Activated CD8-positive, alpha-beta memory T cell treated with anti-CD3 and anti-CD28 coated beads, Interleukin-2, amount 10 ng/mL, durations not matched to agents 7 days and 5 days (primary cell): ENCODE measurements around the gene UBE2L5. TPM values are rescaled to one million over a fixed set of nuclear protein-coding genes. Genes with fewer than 3 reads are reported as not detected.

Experiments
- ATAC-seq: fragments of 150-1000 bp; cut with Tn5 transposase; one replicate; pipeline ENCODE4 v1.10.0; 2021; ENCODE audit warnings: moderate library complexity
- CTCF ChIA-PET: fragments of 350-600 bp; sonication (Branson Sonifier 250); formaldehyde crosslinking; loops from one replicate; lab custom pipeline; 2021; ENCODE audit warnings: antibody characterized with exemption; lab: Charles Lee
- DNase-seq: peaks from one replicate; pipeline ENCODE4 v3.0.0-alpha.2; 2020
- H3K27ac Mint-ChIP-seq: one replicate; pipeline ENCODE4 v1.8.0; 2021; ENCODE audit warnings: mild to moderate bottlenecking, mixed read lengths
- H3K27me3 Mint-ChIP-seq: one replicate; pipeline ENCODE4 v1.8.0; 2021; ENCODE audit warnings: mixed read lengths
- H3K36me3 Mint-ChIP-seq: one replicate; pipeline ENCODE4 v1.8.0; 2021; ENCODE audit warnings: mild to moderate bottlenecking, mixed read lengths
- H3K4me1 Mint-ChIP-seq: one replicate; pipeline ENCODE4 v1.8.0; 2021; ENCODE audit warnings: mixed read lengths
- H3K4me3 Mint-ChIP-seq: one replicate; pipeline ENCODE4 v1.8.0; 2021; ENCODE audit warnings: mild to moderate bottlenecking, moderate library complexity, mixed read lengths
- H3K9me3 Mint-ChIP-seq: one replicate; pipeline ENCODE4 v1.8.0; 2022; ENCODE audit warnings: low read depth, mixed read lengths
- total RNA-seq, 2 experiments: library from RNA; stranded (reverse); gene quantifications; one replicate each; pipeline ENCODE4 v1.2.3, GENCODE V29; 2021

Gene UBE2L5
- total RNA-seq: not detected

- Mint-ChIP-seq H3K4me1 (peaks cover 14% of the 10 kb centered on the region), H3K9me3 (no peaks in the 10 kb centered on the region), H3K27ac (peak within 1 kb of the TSS; percentile 80), H3K36me3 (no peaks in the 10 kb centered on the region), H3K4me3 (peak within 1 kb of the TSS; percentile 73), H3K27me3 (peaks cover 6% of the 10 kb centered on the region)
- CTCF ChIA-PET: interaction anchor here (0.7 to 1.7 kb wide), 5 partner anchors 9 to 40 kb away, joined by 3 to 4 read pairs (median 4); no protein-coding TSS in a partner anchor
- ATAC-seq (peak; percentile 94), DNase-seq (peak; percentile 78)
Observed at GRCh38 chr13:30422054-30422839, at the start of gene UBE2L5. Gene UBE2L5, plus strand, starts transcription at chr13:30422493. Its CDS starts 5,498 bp downstream, at chr13:30427991.

DNA sequence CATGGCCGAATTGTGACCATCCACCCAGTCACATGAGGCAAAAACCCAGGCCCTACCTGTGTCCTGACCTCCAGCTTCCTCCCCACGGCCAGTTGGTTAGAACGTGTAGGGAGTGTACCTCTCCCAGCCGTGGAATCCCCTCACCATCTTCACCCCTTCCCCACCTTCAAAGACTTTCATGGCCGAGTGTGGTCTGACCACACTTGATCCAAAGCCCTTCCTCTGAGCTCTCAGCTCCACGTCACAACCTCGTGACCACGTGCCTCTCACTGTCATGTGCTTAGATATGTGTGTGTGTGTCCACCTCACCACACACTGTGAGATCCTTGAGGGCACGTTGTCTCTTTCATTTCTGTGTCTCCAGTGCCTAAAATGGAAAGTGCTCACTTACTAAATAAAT lies 48.6 kb upstream of the UBE2L5 start:
- H3K4me3 Mint-ChIP-seq: peak overlapping the region; percentile 76
- ATAC-seq (no peak), DNase-seq (peak; percentile 87)
- H3K27me3 Mint-ChIP-seq: no peaks in the 10 kb centered on the region
- peaks cover 27% of the 10 kb centered on the region for H3K36me3 Mint-ChIP-seq
- H3K27ac Mint-ChIP-seq: peak overlapping the region; percentile 91
- CTCF ChIA-PET: interaction anchor here (0.7 to 6.6 kb wide), 10 partner anchors 11 to 527 kb away, joined by 3 to 83 read pairs (median 5); partner anchors contain the start of gene USPL1
- H3K4me1 Mint-ChIP-seq: peaks cover 93% of the 10 kb centered on the region
- no peaks in the 10 kb centered on the region for H3K9me3 Mint-ChIP-seq

DNA sequence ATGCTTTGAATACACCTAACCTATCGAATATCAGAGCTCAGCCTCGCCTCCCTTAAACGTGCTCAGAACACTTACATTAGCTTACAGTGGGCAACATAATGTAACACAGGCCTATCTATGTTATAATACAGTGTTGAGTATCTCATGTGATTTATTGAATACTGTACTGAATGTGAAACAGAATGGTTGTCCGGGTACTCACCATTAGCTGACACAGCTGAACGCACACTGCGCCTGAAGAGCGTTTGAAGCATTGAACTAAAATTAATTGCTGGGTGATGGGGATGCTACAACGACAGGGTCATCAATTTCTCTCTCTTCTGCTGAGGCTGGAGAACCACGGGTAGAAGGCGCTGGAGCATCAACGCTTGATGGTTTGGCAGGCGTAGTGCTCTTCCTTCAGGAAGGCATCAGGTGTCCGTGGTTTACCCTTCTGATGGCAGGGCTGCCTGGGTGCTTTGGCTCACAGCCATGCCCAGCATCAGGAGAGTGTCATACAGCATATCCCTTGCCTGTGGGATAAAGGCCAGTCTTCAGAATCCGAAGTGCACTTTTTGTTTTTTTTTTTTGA lies 46.9 kb upstream of the UBE2L5 start:
- CTCF ChIA-PET: interaction anchor here (0.6 to 6.6 kb wide), 12 partner anchors 10 to 528 kb away, joined by 3 to 83 read pairs (median 4); no protein-coding TSS in a partner anchor
- Mint-ChIP-seq H3K36me3 (peaks cover 17% of the 10 kb centered on the region), H3K27me3 (no peaks in the 10 kb centered on the region), H3K27ac (peak overlapping the region; percentile 91), H3K9me3 (peaks cover 1% of the 10 kb centered on the region), H3K4me3 (peak overlapping the region; percentile 76), H3K4me1 (peaks cover 92% of the 10 kb centered on the region)
- ATAC-seq (no peak), DNase-seq (no peak)

GRCh38 chr13:30376426-30377311 lies 45.6 kb upstream of the UBE2L5 start:
- Mint-ChIP-seq H3K36me3 (peaks cover 7% of the 10 kb centered on the region), H3K4me3 (peak overlapping the region; percentile 76), H3K27ac (peak overlapping the region; percentile 91), H3K4me1 (peaks cover 79% of the 10 kb centered on the region), H3K27me3 (no peaks in the 10 kb centered on the region), H3K9me3 (peaks cover 1% of the 10 kb centered on the region)
- CTCF ChIA-PET: interaction anchor here (1.2 to 6.6 kb wide), 6 partner anchors 8 to 244 kb away, joined by 3 to 83 read pairs (median 6); no protein-coding TSS in a partner anchor
- DNase-seq (peak; percentile 94), ATAC-seq (peak; percentile 83)

DNA sequence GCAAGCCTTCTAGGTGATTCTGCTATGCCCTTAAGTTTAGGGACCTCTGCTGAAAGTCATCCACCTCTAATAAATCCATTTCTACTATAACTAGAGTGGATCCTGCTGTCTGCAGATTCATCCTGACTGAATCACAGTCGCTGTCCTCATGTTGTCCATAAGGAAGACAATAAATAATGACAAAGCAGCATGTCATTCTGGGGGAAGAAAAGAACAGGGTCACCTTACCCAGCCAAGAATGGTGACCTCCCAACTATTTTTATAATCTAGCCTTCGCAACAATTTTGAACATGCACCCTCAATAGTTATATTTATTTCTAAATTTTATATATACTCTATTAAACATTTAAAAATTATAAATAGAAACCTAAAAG lies 45.0 kb upstream of the UBE2L5 start:
- Mint-ChIP-seq H3K4me3 (peak overlapping the region; percentile 76), H3K4me1 (peaks cover 75% of the 10 kb centered on the region), H3K36me3 (peaks cover 7% of the 10 kb centered on the region), H3K27ac (peak overlapping the region; percentile 91), H3K27me3 (no peaks in the 10 kb centered on the region), H3K9me3 (peaks cover 1% of the 10 kb centered on the region)
- no peak for ATAC-seq
- CTCF ChIA-PET: interaction anchor here (1.8 to 6.6 kb wide), 3 partner anchors 8 to 30 kb away, joined by 8 to 83 read pairs (median 22); no protein-coding TSS in a partner anchor
- no peak for DNase-seq

DNA sequence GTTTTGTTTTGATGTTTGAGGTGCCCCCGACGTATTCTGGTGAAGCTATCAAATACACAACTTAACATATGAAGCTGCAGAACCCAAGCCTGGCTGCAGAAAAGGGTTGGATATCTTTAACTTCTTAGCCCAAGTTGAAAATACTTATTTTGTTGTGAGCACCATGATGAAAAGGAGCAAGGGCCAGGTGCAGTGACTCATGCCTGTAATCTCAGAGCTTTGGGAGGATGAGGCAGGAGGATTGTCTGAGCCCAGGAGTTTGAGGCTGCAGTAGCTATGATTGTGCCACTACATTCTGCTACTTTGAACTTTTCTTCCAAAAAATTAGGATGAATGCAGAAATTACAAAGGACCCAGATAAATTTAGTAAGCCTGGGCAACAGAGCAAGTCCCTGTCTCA lies 44.1 kb upstream of the UBE2L5 start:
- H3K27me3 Mint-ChIP-seq: no peaks in the 10 kb centered on the region
- peaks cover 72% of the 10 kb centered on the region for H3K4me1 Mint-ChIP-seq
- CTCF ChIA-PET: interaction anchor here (1.3 to 1.9 kb wide), 4 partner anchors 9 to 30 kb away, joined by 3 to 11 read pairs (median 6); no protein-coding TSS in a partner anchor
- no peak overlapping the region for H3K4me3 Mint-ChIP-seq
- peaks cover 1% of the 10 kb centered on the region for H3K9me3 Mint-ChIP-seq
- DNase-seq: no peak
- peak overlapping the region; percentile 77 for H3K27ac Mint-ChIP-seq
- ATAC-seq: no peak
- H3K36me3 Mint-ChIP-seq: peaks cover 6% of the 10 kb centered on the region

DNA sequence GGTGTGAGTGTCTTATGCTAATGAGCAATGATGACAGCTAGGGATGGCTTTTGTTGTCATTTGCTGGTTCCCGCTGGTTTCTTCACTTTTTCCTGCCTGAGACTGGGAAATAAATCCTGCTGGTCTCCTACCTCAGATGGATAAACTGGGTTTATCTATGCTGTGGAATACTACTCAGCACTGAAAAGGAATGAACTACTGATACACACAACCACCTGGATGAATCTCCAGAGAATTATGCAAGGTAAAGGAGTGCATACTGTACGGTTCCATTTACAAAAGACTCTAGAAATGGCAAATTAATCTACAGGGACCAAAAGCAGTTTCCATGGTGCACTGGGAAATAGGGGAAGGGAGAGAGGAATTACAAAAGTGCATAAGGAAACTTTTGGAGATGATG lies 41.2 kb upstream of the UBE2L5 start:
- no peak overlapping the region for H3K27ac Mint-ChIP-seq
- H3K9me3 Mint-ChIP-seq: peaks cover 1% of the 10 kb centered on the region
- no peak overlapping the region for H3K4me3 Mint-ChIP-seq
- no peak for ATAC-seq
- H3K27me3 Mint-ChIP-seq: no peaks in the 10 kb centered on the region
- H3K36me3 Mint-ChIP-seq: peaks cover 1% of the 10 kb centered on the region
- DNase-seq: no peak
- H3K4me1 Mint-ChIP-seq: peaks cover 45% of the 10 kb centered on the region
- CTCF ChIA-PET: interaction anchor here (1.3 to 1.6 kb wide), 2 partner anchors 11 to 43 kb away, joined by 3 read pairs; no protein-coding TSS in a partner anchor

- no peaks in the 10 kb centered on the region for H3K27me3 Mint-ChIP-seq
- no peak for ATAC-seq
- DNase-seq: no peak
- H3K27ac Mint-ChIP-seq: no peak overlapping the region
- H3K36me3 Mint-ChIP-seq: peaks cover 1% of the 10 kb centered on the region
- H3K4me1 Mint-ChIP-seq: peaks cover 26% of the 10 kb centered on the region
- CTCF ChIA-PET: interaction anchor here (0.8 to 1.2 kb wide), 2 partner anchors 25 to 28 kb away, joined by 3 read pairs; no protein-coding TSS in a partner anchor
- peaks cover 1% of the 10 kb centered on the region for H3K9me3 Mint-ChIP-seq
- H3K4me3 Mint-ChIP-seq: no peak overlapping the region
Observed at GRCh38 chr13:30382836-30383525, 39.3 kb upstream of the UBE2L5 start.

DNA sequence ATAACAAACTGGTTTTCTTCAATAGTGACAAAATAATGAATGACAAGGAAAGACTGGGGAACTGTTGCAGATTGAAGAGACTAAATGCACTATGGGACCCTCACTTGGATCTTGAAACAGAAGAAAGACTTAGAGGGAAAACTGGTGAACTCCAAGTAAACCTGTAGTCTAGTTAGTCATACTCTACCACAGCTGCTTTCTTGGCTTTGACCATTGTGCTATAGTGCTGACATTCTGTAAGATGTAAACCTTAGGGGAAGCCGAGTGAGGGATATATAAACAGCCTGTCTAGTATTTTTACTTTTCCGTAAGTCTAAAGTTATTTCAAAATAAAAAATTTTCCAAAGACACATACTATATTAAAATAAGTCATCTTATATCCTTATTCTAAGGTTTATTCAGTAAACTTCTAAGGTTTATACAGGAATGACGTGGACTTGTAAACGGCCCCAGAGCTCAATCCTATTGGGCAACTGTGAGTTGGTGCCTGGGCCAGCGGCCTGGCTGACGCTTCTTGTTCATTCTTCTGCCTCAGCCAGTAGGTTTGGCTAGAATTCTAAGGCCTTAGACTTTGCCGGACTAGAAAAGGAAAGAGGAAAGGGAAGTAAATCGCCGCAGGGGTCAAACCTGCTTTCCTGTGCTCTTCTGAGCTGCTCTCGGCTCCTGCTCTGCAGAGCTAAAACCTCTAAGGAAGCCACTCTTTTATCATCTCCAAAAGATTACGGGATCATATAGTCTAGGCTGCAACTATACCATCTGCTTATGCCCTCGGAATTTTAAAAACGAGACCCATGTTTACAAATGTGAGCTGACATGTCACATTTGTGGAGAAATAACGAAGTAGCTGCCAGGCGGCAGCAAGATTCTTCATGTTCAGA lies 33.6 kb upstream of the UBE2L5 start:
- Mint-ChIP-seq H3K4me1 (peaks cover 21% of the 10 kb centered on the region), H3K9me3 (no peaks in the 10 kb centered on the region), H3K36me3 (no peaks in the 10 kb centered on the region), H3K27me3 (no peaks in the 10 kb centered on the region), H3K27ac (peak overlapping the region; percentile 44), H3K4me3 (peak overlapping the region; percentile 9)
- no peak for ATAC-seq
- CTCF ChIA-PET: interaction anchor here (0.8 to 9.8 kb wide), 5 partner anchors 9 to 22 kb away, joined by 3 to 83 read pairs (median 8); no protein-coding TSS in a partner anchor
- no peak for DNase-seq

- Mint-ChIP-seq H3K36me3 (no peaks in the 10 kb centered on the region), H3K4me3 (no peak overlapping the region), H3K4me1 (peaks cover 44% of the 10 kb centered on the region), H3K27ac (no peak overlapping the region), H3K9me3 (no peaks in the 10 kb centered on the region), H3K27me3 (no peaks in the 10 kb centered on the region)
- ATAC-seq (no peak), DNase-seq (no peak)
- CTCF ChIA-PET: interaction anchor here (1.1 to 9.8 kb wide), 3 partner anchors 11 to 27 kb away, joined by 3 to 83 read pairs (median 4); no protein-coding TSS in a partner anchor
Observed at GRCh38 chr13:30391956-30392680, 30.2 kb upstream of the UBE2L5 start.

DNA sequence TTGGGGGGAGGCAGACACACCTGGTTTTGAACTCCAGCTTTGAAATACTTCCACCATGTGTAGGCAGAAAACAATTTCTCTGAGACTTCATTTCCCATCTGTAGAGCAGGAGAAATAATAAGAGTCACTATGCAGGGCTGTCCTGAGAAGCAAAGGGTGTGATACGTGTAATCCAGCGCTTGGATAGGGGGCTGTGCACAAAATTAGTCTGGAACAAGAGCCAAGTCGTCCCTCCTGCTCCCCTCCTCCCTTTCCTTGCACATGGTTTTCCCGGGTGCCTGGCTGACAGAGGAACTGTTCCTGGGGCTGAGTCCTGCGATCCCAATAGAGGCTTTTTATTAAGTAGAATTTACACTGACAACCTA lies 29.6 kb upstream of the UBE2L5 start:
- Mint-ChIP-seq H3K4me1 (peaks cover 44% of the 10 kb centered on the region), H3K27ac (no peak overlapping the region), H3K4me3 (no peak overlapping the region), H3K9me3 (no peaks in the 10 kb centered on the region), H3K27me3 (no peaks in the 10 kb centered on the region), H3K36me3 (no peaks in the 10 kb centered on the region)
- CTCF ChIA-PET: interaction anchor here (0.8 to 9.8 kb wide), 4 partner anchors 8 to 26 kb away, joined by 3 to 83 read pairs (median 4); no protein-coding TSS in a partner anchor
- no peak for DNase-seq
- no peak for ATAC-seq
